Lower leg skin (tissue), 3 donors: Measurements from ENCODE around the gene MC1R.

Source experiments
- POLR2A ChIP-seq, 2 donors: fragments of 450-650 bp; IDR thresholded peaks; one replicate each; pipeline ENCODE4 v1.6.1; 2016 to 2017; ENCODE audit warnings: antibody characterized with exemption in 2 of 2, mild to moderate bottlenecking in 1 of 2, moderate library complexity in 1 of 2
- TF ChIP-seq, protein P1 (sequence below), 3 donors: fragments of 450-650 bp; IDR thresholded peaks; one replicate each; pipeline ENCODE4 v1.5.1; 2016; ENCODE audit warnings: antibody characterized with exemption in 3 of 3, mild to moderate bottlenecking in 3 of 3, moderate library complexity in 2 of 3

DNA sequence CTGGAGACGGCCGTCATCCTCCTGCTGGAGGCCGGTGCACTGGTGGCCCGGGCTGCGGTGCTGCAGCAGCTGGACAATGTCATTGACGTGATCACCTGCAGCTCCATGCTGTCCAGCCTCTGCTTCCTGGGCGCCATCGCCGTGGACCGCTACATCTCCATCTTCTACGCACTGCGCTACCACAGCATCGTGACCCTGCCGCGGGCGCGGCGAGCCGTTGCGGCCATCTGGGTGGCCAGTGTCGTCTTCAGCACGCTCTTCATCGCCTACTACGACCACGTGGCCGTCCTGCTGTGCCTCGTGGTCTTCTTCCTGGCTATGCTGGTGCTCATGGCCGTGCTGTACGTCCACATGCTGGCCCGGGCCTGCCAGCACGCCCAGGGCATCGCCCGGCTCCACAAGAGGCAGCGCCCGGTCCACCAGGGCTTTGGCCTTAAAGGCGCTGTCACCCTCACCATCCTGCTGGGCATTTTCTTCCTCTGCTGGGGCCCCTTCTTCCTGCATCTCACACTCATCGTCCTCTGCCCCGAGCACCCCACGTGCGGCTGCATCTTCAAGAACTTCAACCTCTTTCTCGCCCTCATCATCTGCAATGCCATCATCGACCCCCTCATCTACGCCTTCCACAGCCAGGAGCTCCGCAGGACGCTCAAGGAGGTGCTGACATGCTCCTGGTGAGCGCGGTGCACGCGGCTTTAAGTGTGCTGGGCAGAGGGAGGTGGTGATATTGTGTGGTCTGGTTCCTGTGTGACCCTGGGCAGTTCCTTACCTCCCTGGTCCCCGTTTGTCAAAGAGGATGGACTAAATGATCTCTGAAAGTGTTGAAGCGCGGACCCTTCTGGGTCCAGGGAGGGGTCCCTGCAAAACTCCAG is 1.1 kb downstream of the MC1R start:
- no peak for TF ChIP-seq POLR2A (IDR thresholded peaks at IDR 0.05)
- TF ChIP-seq, protein P1, sequence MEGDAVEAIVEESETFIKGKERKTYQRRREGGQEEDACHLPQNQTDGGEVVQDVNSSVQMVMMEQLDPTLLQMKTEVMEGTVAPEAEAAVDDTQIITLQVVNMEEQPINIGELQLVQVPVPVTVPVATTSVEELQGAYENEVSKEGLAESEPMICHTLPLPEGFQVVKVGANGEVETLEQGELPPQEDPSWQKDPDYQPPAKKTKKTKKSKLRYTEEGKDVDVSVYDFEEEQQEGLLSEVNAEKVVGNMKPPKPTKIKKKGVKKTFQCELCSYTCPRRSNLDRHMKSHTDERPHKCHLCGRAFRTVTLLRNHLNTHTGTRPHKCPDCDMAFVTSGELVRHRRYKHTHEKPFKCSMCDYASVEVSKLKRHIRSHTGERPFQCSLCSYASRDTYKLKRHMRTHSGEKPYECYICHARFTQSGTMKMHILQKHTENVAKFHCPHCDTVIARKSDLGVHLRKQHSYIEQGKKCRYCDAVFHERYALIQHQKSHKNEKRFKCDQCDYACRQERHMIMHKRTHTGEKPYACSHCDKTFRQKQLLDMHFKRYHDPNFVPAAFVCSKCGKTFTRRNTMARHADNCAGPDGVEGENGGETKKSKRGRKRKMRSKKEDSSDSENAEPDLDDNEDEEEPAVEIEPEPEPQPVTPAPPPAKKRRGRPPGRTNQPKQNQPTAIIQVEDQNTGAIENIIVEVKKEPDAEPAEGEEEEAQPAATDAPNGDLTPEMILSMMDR (IDR thresholded peaks at IDR 0.05) = no peak
